Body of pancreas (tissue), 4 donors: ENCODE measurements around the gene ZXDB.

Source experiments
- CTCF ChIP-seq, 7 experiments: fragments of 450-650 bp in 4 of 7; fragments of 200-600 bp in 3 of 7; sonication (generic) in 3 of 7; IDR thresholded peaks; one replicate each; pipeline ENCODE4 v1.5.1; 2016 to 2019; ENCODE audit warnings: antibody characterized with exemption in 7 of 7
- POLR2A ChIP-seq, 3 donors: fragments of 450-650 bp; IDR thresholded peaks; one replicate each; pipeline ENCODE4 v1.6.1; 2016; ENCODE audit warnings: antibody characterized with exemption in 3 of 3, mild to moderate bottlenecking in 2 of 3

GRCh38 chrX:57586360-57586759, 5.5 kb upstream of the ZXDB start:
- TF ChIP-seq POLR2A (IDR thresholded peaks at IDR 0.05) (no peak), CTCF (IDR thresholded peaks at IDR 0.05) (no peak)
